Esophagus squamous epithelium (tissue), 5 donors: Measurements from ENCODE around the gene THADA. TPM values are rescaled to one million over a fixed set of nuclear protein-coding genes. Genes with fewer than 3 reads are reported as not detected.

Experiments used
- DNase-seq: peaks from one replicate; lab custom pipeline; 2025; lab: John Stamatoyannopoulos, UW
- H3K27ac ChIP-seq, 4 donors: fragments of 200-600 bp; sonication (generic); one replicate each; pipeline ENCODE4 v1.5.1; 2016 to 2019; ENCODE audit warnings: mild to moderate bottlenecking in 1 of 4
- H3K27me3 ChIP-seq, 4 donors: fragments of 200-600 bp; sonication (generic); 1 replicate in 3 of 4; 2 replicates in 1 of 4; pipeline versions ENCODE4 v1.5.1 to v1.6.0; 2017 to 2021; ENCODE audit warnings: antibody characterized with exemption in 1 of 4
- H3K36me3 ChIP-seq, 3 donors: fragments of 200-600 bp; sonication (generic); one replicate each; pipeline ENCODE4 v1.5.1; 2016 to 2019
- H3K4me1 ChIP-seq, 3 donors: fragments of 200-600 bp; sonication (generic); one replicate each; pipeline ENCODE4 v1.5.1; 2017 to 2019
- H3K4me3 ChIP-seq, 4 donors: fragments of 200-600 bp; sonication (generic); 1 replicate in 3 of 4; 2 replicates in 1 of 4; pipeline ENCODE4 v1.5.1; 2016 to 2019; ENCODE audit warnings: mild to moderate bottlenecking in 2 of 4, moderate library complexity in 1 of 4
- H3K9me3 ChIP-seq, 3 donors: fragments of 200-600 bp; sonication (generic); one replicate each; pipeline ENCODE4 v1.5.1; 2016 to 2019
- POLR2A ChIP-seq, 4 donors: fragments of 450-650 bp; IDR thresholded peaks; one replicate each; pipeline ENCODE4 v1.6.1; 2017; ENCODE audit warnings: antibody characterized with exemption in 4 of 4, mild to moderate bottlenecking in 4 of 4, moderate library complexity in 3 of 4
- WGBS, 2 donors: methylation state at CpG; one replicate each; pipeline ENCODE4 v1.1.5; 2018; 5-methylcytosine and 5-hydroxymethylcytosine counted together
- intact Hi-C: fragments of 100-400 bp; cut with DNase I; formaldehyde crosslinking; loops from one replicate; pipeline ENCODE4 v1.15.0; 2022
- total RNA-seq, 4 donors: library from RNA; depleted of rRNA; stranded (reverse); fragments of >200 nt; gene quantifications; one replicate each; pipeline ENCODE4 v1.1.0, GENCODE V29; 2016
- TF ChIP-seq, protein P1 (sequence below), 6 experiments: fragments of 450-650 bp in 4 of 6; fragments of 200-600 bp in 2 of 6; sonication (generic) in 2 of 6; IDR thresholded peaks; one replicate each; pipeline ENCODE4 v1.5.1; 2016 to 2019; ENCODE audit warnings: antibody characterized with exemption in 6 of 6, mild to moderate bottlenecking in 4 of 6, moderate library complexity in 4 of 6
- donor health status: DM: yes; HTN: yes; CAD: no.

THADA gene
- total RNA-seq, 4 donors from 2014 or later = 14.0 to 32.2 (median 21.0) TPM

GRCh38 chr2:43460611-43461365 is 135.1 kb downstream of the THADA start:
- TF ChIP-seq, protein P1, sequence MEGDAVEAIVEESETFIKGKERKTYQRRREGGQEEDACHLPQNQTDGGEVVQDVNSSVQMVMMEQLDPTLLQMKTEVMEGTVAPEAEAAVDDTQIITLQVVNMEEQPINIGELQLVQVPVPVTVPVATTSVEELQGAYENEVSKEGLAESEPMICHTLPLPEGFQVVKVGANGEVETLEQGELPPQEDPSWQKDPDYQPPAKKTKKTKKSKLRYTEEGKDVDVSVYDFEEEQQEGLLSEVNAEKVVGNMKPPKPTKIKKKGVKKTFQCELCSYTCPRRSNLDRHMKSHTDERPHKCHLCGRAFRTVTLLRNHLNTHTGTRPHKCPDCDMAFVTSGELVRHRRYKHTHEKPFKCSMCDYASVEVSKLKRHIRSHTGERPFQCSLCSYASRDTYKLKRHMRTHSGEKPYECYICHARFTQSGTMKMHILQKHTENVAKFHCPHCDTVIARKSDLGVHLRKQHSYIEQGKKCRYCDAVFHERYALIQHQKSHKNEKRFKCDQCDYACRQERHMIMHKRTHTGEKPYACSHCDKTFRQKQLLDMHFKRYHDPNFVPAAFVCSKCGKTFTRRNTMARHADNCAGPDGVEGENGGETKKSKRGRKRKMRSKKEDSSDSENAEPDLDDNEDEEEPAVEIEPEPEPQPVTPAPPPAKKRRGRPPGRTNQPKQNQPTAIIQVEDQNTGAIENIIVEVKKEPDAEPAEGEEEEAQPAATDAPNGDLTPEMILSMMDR (IDR thresholded peaks at IDR 0.05) = no peak
- no peak for TF ChIP-seq POLR2A (IDR thresholded peaks at IDR 0.05)
- no peaks in the 10 kb centered on the region for H3K9me3 ChIP-seq
- peaks cover 27 to 97% (median 29%) of the 10 kb centered on the region in 3 donors for H3K4me1 ChIP-seq
- intact Hi-C loops = no loop called here
- no peaks in the 10 kb centered on the region for H3K27me3 ChIP-seq
- H3K36me3 ChIP-seq = no peaks in the 10 kb centered on the region
- peak overlapping the region; percentile 18 to 78 (median 62) for H3K27ac ChIP-seq
- H3K4me3 ChIP-seq = no peak overlapping the region
- no peak for DNase-seq
- WGBS, 2 donors = 39 to 62% methylated on average over 4 of the region's 4 CpGs

- DNase-seq = no peak
- no peaks in the 10 kb centered on the region for H3K36me3 ChIP-seq
- H3K4me1 ChIP-seq = peaks cover 27 to 97% (median 31%) of the 10 kb centered on the region in 3 donors
- intact Hi-C loops = no loop called here
- H3K27ac ChIP-seq = peak overlapping the region in 3 of 4 donors; percentile 18 to 78 (median 77)
- TF ChIP-seq POLR2A (IDR thresholded peaks at IDR 0.05) = no peak
- TF ChIP-seq, protein P1 (IDR thresholded peaks at IDR 0.05) = no peak
- H3K4me3 ChIP-seq = no peak overlapping the region
- no peaks in the 10 kb centered on the region for H3K27me3 ChIP-seq
- 55 to 73% methylated on average over 1 of the region's 1 CpG for WGBS, 2 donors
- no peaks in the 10 kb centered on the region for H3K9me3 ChIP-seq
These were observed 135.7 kb downstream of the THADA start for GRCh38 chr2:43460174-43460546.

- 13 to 43% methylated on average over 1 of the region's 1 CpG for WGBS, 2 donors
- TF ChIP-seq POLR2A (IDR thresholded peaks at IDR 0.05) = no peak
- TF ChIP-seq, protein P1 (IDR thresholded peaks at IDR 0.05) = no peak
- Histone ChIP-seq H3K36me3 (no peaks in the 10 kb centered on the region), H3K27me3 (no peaks in the 10 kb centered on the region), H3K4me1 (peaks cover 26 to 97% (median 27%) of the 10 kb centered on the region in 3 donors), H3K4me3 (no peak overlapping the region), H3K27ac (peak overlapping the region; percentile 14 to 78 (median 53)), H3K9me3 (no peaks in the 10 kb centered on the region)
- DNase-seq = no peak
- intact Hi-C loops = no loop called here
These were observed 136.2 kb downstream of the THADA start for GRCh38 chr2:43459446-43460173.

GRCh38 chr2:43458014-43458628 is 137.7 kb downstream of the THADA start:
- Histone ChIP-seq H3K27ac (peak overlapping the region in 2 of 4 donors; percentile 77 to 78), H3K36me3 (no peaks in the 10 kb centered on the region), H3K4me3 (no peak overlapping the region), H3K27me3 (no peaks in the 10 kb centered on the region), H3K9me3 (no peaks in the 10 kb centered on the region), H3K4me1 (peaks cover 20 to 90% (median 25%) of the 10 kb centered on the region in 3 donors)
- intact Hi-C loops = no loop called here
- 51 to 55% methylated on average over 4 of the region's 4 CpGs for WGBS, 2 donors
- no peak for TF ChIP-seq POLR2A (IDR thresholded peaks at IDR 0.05)
- TF ChIP-seq, protein P1 (IDR thresholded peaks at IDR 0.05) = no peak
- DNase-seq = no peak
